ENCODE results near the gene CCDC167. TPM values are rescaled to one million over a fixed set of nuclear protein-coding genes. Genes with fewer than 3 reads are reported as not detected.

The CCDC167 gene
- total RNA-seq, 4 donors from 2014 or later = 24.7 to 40.3 (median 26.6) TPM; not detected in 1

- no peaks in the 10 kb centered on the region for H3K36me3 ChIP-seq
- 90 to 91% methylated on average over 9 of the region's 9 CpGs for WGBS, 2 donors
Observed at GRCh38 chr6:37493661-37493995, 6.1 kb downstream of the CCDC167 start.

GRCh38 chr6:37492991-37493660 is 6.6 kb downstream of the CCDC167 start:
- no peaks in the 10 kb centered on the region for H3K4me1 ChIP-seq
- no peak overlapping the region for H3K4me3 ChIP-seq (replicated peaks in 1 of 3)
- WGBS, 2 donors = 88 to 92% methylated on average over 31 to 38 of the region's 38 CpGs
- H3K27ac ChIP-seq = no peak overlapping the region
- no peaks in the 10 kb centered on the region for H3K36me3 ChIP-seq
- H3K27me3 ChIP-seq = no peaks in the 10 kb centered on the region
- TF ChIP-seq CTCF (IDR thresholded peaks at IDR 0.05) = no peak
- intact Hi-C loops (cut with DNase I) = no loop called here
- no peaks in the 10 kb centered on the region for H3K9me3 ChIP-seq
- DNase-seq = no peak

More at GRCh38 chr6:37493661-37493995, 6.1 kb downstream of the CCDC167 start:
- TF ChIP-seq POLR2A (IDR thresholded peaks at IDR 0.05) (no peak), CTCF (IDR thresholded peaks at IDR 0.05) (no peak)
- Histone ChIP-seq H3K27me3 (no peaks in the 10 kb centered on the region), H3K9me3 (no peaks in the 10 kb centered on the region), H3K27ac (no peak overlapping the region), H3K4me1 (peaks cover 0 to 1% of the 10 kb centered on the region in 2 donors), H3K4me3 (replicated peaks in 1 of 3) (no peak overlapping the region)
- no peak for DNase-seq
- intact Hi-C loops (cut with DNase I) = no loop called here

- 56 to 63% methylated on average over 7 to 9 of the region's 9 CpGs for WGBS, 2 donors
- no peak for DNase-seq
- Histone ChIP-seq H3K27me3 (no peaks in the 10 kb centered on the region), H3K4me3 (replicated peaks in 1 of 3) (no peak overlapping the region), H3K27ac (no peak overlapping the region), H3K4me1 (no peaks in the 10 kb centered on the region), H3K9me3 (no peaks in the 10 kb centered on the region), H3K36me3 (no peaks in the 10 kb centered on the region)
- intact Hi-C loops (cut with DNase I) = no loop called here
- TF ChIP-seq POLR2A (IDR thresholded peaks at IDR 0.05) = no peak
- no peak for TF ChIP-seq CTCF (IDR thresholded peaks at IDR 0.05)
Observed at GRCh38 chr6:37492236-37492972, 7.3 kb downstream of the CCDC167 start.

GRCh38 chr6:37491830-37492208 is 7.9 kb downstream of the CCDC167 start:
- intact Hi-C loops (cut with DNase I) = no loop called here
- no peak overlapping the region for H3K27ac ChIP-seq
- 81 to 84% methylated on average over 4 to 5 of the region's 5 CpGs for WGBS, 2 donors
- no peaks in the 10 kb centered on the region for H3K36me3 ChIP-seq
- H3K4me1 ChIP-seq = no peaks in the 10 kb centered on the region
- H3K4me3 ChIP-seq (replicated peaks in 1 of 3) = no peak overlapping the region
- no peaks in the 10 kb centered on the region for H3K9me3 ChIP-seq
- TF ChIP-seq CTCF (IDR thresholded peaks at IDR 0.05) (no peak), POLR2A (IDR thresholded peaks at IDR 0.05) (no peak)
- H3K27me3 ChIP-seq = no peaks in the 10 kb centered on the region
- no peak for DNase-seq

- H3K9me3 ChIP-seq = no peaks in the 10 kb centered on the region
- intact Hi-C loops (cut with DNase I) = no loop called here
- WGBS, 2 donors = 66 to 84% methylated on average over 10 to 11 of the region's 12 CpGs
- no peaks in the 10 kb centered on the region for H3K36me3 ChIP-seq
- peak in 1 of 2 donors; percentile 22 for DNase-seq
- H3K4me3 ChIP-seq (replicated peaks in 1 of 3) = no peak overlapping the region
- peaks cover 0 to 3% of the 10 kb centered on the region in 2 donors for H3K4me1 ChIP-seq
- H3K27ac ChIP-seq = no peak overlapping the region
- H3K27me3 ChIP-seq = no peaks in the 10 kb centered on the region
- TF ChIP-seq CTCF (IDR thresholded peaks at IDR 0.05) = no peak
Observed at GRCh38 chr6:37491171-37491829, 8.4 kb downstream of the CCDC167 start.
